Hepatocyte (in vitro differentiated cells): ENCODE measurements around the gene OR52A1.

ENCODE experiments used
- CTCF ChIP-seq: fragments of 200-600 bp; sonication (generic); IDR thresholded peaks from 2 replicates; pipeline ENCODE4 v1.5.1; 2016; ENCODE audit warnings: antibody characterized with exemption, mild to moderate bottlenecking; ENCODE audit not compliant: poor library complexity
- EZH2phosphoT487 ChIP-seq: fragments of 200-600 bp; sonication (generic); IDR thresholded peaks from one replicate; pipeline ENCODE4 v1.6.1; 2018; ENCODE audit warnings: antibody characterized with exemption, mild to moderate bottlenecking, low read depth, moderate library complexity; ENCODE audit not compliant: unreplicated experiment, severe bottlenecking

GRCh38 chr11:5137996-5138395 lies 16.6 kb downstream of the OR52A1 start, which contains the start of gene OR52A5:
- TF ChIP-seq CTCF (no peak), EZH2phosphoT487 (no peak)
